GM18499 (cell line): ENCODE data around the gene CCDC82.
A peak's percentile ranks its signal among the peaks of the same experiment; 100 is the strongest.

Source experiments
- ATAC-seq: cut with Tn5 transposase; IDR thresholded peaks from one replicate; pipeline ENCODE4 v1.9.1; 2021; ENCODE audit warnings: moderate number of reproducible peaks; ENCODE audit not compliant: insufficient read depth, unreplicated experiment

Gene CCDC82

GRCh38 chr11:96366024-96366423, 23.7 kb downstream of the CCDC82 start:
- no peak for ATAC-seq

- no peak for ATAC-seq
These were observed 24.2 kb downstream of the CCDC82 start for GRCh38 chr11:96365493-96365892.

GRCh38 chr11:96361778-96362177, 27.9 kb downstream of the CCDC82 start:
- no peak for ATAC-seq

GRCh38 chr11:96358321-96358720, 31.4 kb downstream of the CCDC82 start:
- no peak for ATAC-seq

- no peak for ATAC-seq
These were observed 31.9 kb downstream of the CCDC82 start for GRCh38 chr11:96357794-96358193.

- no peak for ATAC-seq
These were observed 32.9 kb downstream of the CCDC82 start for GRCh38 chr11:96356848-96357247.

- peak; percentile 60 for ATAC-seq
These were observed 46.6 kb downstream of the CCDC82 start, which contains the start of gene MAML2 for GRCh38 chr11:96342961-96343711. Gene MAML2 (minus strand): TSS chr11:96343195. CDS start chr11:96341895, 1,300 bp downstream.

GRCh38 chr11:96342014-96342960, 47.4 kb downstream of the CCDC82 start:
- ATAC-seq: no peak

GRCh38 chr11:96341211-96342013, 48.3 kb downstream of the CCDC82 start:
- ATAC-seq: no peak

GRCh38 chr11:96340555-96340885, 49.2 kb downstream of the CCDC82 start:
- no peak for ATAC-seq

- no peak for ATAC-seq
These were observed 49.8 kb downstream of the CCDC82 start for GRCh38 chr11:96339706-96340554.

GRCh38 chr11:96338910-96339705, 50.6 kb downstream of the CCDC82 start:
- no peak for ATAC-seq

GRCh38 chr11:96337541-96338431, 51.9 kb downstream of the CCDC82 start:
- ATAC-seq: peak; percentile 33

- no peak for ATAC-seq
These were observed 54.3 kb downstream of the CCDC82 start for GRCh38 chr11:96335388-96335787.

- no peak for ATAC-seq
These were observed 55.5 kb downstream of the CCDC82 start for GRCh38 chr11:96334219-96334618.

GRCh38 chr11:96333191-96333719, 56.5 kb downstream of the CCDC82 start:
- ATAC-seq: no peak

- no peak for ATAC-seq
These were observed 57.5 kb downstream of the CCDC82 start for GRCh38 chr11:96332126-96332771.
